ENCODE measurements around the gene KSR2.

KSR2 gene

DNA sequence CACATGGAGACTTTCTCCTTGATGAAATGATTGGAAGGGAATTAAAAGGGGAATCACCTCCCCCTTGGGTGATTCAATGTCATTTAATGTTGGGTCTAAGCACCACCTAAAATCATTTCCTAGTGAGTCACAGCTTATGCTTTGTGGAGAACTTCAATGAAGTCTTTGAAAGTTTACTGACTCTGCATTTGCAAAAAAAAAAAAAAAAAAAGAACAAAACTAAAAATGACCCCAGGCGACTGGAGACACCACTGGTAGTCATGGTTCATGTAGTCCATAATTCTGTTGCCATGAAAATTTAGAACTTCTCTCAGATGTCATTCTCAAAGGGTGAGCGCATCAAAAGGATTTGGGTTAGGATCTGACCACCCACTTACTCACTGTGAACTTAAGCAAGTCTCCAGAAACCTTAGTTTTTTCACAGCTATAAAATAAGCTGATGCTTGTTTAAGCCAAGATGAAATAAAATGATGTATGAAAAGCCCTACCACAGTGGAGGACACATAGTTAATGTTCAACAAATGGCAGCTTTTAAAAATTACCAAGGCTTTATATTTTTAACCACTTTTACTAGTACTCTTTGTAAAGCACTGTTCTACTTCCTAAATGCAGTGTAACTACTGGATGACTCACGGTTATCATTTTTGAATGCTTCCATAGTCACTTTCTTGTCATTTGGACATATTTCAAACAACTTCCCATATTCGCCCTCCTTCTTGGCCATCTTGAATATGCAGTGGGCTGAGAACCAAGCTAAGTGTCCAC, 18.1 kb upstream of the KSR2 start:
- no peak for DNase-seq (ENCODE audit: low spot score)
- in situ Hi-C loops (cut with MboI; ENCODE audit: low sequenced_read_pairs, unreplicated experiment), result no loop called here
- TF ChIP-seq, protein P1, sequence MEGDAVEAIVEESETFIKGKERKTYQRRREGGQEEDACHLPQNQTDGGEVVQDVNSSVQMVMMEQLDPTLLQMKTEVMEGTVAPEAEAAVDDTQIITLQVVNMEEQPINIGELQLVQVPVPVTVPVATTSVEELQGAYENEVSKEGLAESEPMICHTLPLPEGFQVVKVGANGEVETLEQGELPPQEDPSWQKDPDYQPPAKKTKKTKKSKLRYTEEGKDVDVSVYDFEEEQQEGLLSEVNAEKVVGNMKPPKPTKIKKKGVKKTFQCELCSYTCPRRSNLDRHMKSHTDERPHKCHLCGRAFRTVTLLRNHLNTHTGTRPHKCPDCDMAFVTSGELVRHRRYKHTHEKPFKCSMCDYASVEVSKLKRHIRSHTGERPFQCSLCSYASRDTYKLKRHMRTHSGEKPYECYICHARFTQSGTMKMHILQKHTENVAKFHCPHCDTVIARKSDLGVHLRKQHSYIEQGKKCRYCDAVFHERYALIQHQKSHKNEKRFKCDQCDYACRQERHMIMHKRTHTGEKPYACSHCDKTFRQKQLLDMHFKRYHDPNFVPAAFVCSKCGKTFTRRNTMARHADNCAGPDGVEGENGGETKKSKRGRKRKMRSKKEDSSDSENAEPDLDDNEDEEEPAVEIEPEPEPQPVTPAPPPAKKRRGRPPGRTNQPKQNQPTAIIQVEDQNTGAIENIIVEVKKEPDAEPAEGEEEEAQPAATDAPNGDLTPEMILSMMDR (IDR thresholded peaks at IDR 0.05; ENCODE audit: borderline replicate concordance, control extremely low read depth, extremely low read depth, insufficient read depth, missing control alignments), result no peak

DNA sequence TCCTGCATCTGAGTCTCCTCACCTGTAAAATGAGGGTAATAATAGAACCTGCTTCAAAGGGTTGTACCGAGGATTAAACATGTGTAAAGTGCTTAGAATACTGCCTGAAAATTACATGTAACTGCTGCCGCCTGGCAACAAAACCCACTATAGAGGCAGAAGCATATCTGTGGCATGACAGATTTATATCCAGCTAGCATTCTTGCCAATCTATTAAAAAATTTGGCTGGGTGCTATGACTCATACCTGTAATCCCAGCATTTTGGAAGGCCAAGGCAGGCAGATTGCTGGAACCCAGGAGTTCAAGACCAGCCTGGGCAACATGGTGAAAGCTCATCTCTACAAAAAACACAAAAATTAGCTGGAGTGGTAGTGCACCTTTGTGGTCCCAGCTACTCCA, 16.4 kb upstream of the KSR2 start:
- no peak for DNase-seq (ENCODE audit: low spot score)
- TF ChIP-seq, protein P1 (IDR thresholded peaks at IDR 0.05; ENCODE audit: borderline replicate concordance, control extremely low read depth, extremely low read depth, insufficient read depth, missing control alignments), result no peak
- in situ Hi-C loops (cut with MboI; ENCODE audit: low sequenced_read_pairs, unreplicated experiment), result no loop called here

DNA sequence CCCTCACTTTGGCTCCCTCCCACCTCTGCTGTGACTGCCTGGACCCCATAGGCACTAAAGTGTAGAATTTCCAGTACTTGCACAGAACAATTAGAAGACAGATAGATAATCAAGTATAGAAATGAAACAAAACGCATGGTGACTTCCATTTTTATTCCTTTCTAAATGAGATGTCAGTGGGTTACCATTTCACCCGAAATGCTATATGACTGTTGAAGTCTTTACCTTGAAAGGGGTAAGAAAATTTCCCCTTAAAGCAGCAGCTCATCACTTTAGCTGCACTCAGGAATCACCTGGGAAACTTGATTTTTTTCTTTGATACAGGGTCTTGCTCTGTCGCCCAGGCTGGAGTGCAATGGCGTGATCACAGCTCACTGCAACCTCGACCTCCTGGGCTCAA, 12.5 kb upstream of the KSR2 start:
- in situ Hi-C loops (cut with MboI; ENCODE audit: low sequenced_read_pairs, unreplicated experiment), result no loop called here
- TF ChIP-seq, protein P1 (IDR thresholded peaks at IDR 0.05; ENCODE audit: borderline replicate concordance, control extremely low read depth, extremely low read depth, insufficient read depth, missing control alignments), result no peak
- DNase-seq (ENCODE audit: low spot score), result no peak

DNA sequence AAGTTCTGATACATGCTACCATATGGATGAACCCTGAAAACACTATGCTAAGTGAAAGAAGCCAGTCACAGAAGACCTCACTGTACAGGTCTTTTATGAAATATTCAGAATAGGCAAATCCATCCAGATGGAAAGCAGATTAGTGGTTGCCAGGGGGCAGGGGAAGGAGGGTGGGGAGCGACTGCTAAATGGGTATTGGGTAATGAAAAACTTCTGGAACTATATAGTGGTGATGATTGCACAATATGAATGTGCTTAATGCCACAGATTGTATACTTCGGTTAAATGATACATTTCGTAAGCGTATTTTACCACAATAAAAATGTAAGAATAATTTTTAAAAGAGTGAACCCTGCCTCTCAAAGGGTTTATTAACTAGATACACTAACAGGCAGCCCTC, 11.8 kb upstream of the KSR2 start:
- DNase-seq (ENCODE audit: low spot score), result no peak
- TF ChIP-seq, protein P1 (IDR thresholded peaks at IDR 0.05; ENCODE audit: borderline replicate concordance, control extremely low read depth, extremely low read depth, insufficient read depth, missing control alignments), result no peak
- in situ Hi-C loops (cut with MboI; ENCODE audit: low sequenced_read_pairs, unreplicated experiment), result no loop called here

GRCh38 chr12:117977373-117977772, 8.6 kb upstream of the KSR2 start:
- in situ Hi-C loops (cut with MboI; ENCODE audit: low sequenced_read_pairs, unreplicated experiment), result no loop called here
- no peak for DNase-seq (ENCODE audit: low spot score)
- TF ChIP-seq, protein P1 (IDR thresholded peaks at IDR 0.05; ENCODE audit: borderline replicate concordance, control extremely low read depth, extremely low read depth, insufficient read depth, missing control alignments), result no peak

- in situ Hi-C loops (cut with MboI; ENCODE audit: low sequenced_read_pairs, unreplicated experiment), result no loop called here
- TF ChIP-seq, protein P1 (IDR thresholded peaks at IDR 0.05; ENCODE audit: borderline replicate concordance, control extremely low read depth, extremely low read depth, insufficient read depth, missing control alignments), result no peak
- DNase-seq (ENCODE audit: low spot score), result no peak
Observed at GRCh38 chr12:117975006-117975405, 6.2 kb upstream of the KSR2 start.
